DND-41 (cell line): ENCODE measurements around the gene WDR4.

ENCODE experiments used
- ATAC-seq: fragments of 200-7000 bp; cut with Tn5 transposase; 3 replicates; pipeline ENCODE4 v1.9.1; 2021; ENCODE audit warnings: low read depth; ENCODE audit not compliant: insufficient read depth
- DNase-seq: peaks from one replicate; pipeline ENCODE4 v3.0.0-alpha.2; 2020
- H2AFZ ChIP-seq: 2 replicates; pipeline ENCODE4 v1.6.0; 2012; ENCODE audit warnings: low read depth, low read length
- H3K27ac ChIP-seq: 2 replicates; pipeline ENCODE4 v1.5.1; 2012; ENCODE audit warnings: low read length, inconsistent platforms
- H3K27me3 ChIP-seq: fragments of 200-600 bp; sonication (generic); 2 replicates; pipeline ENCODE4 v1.6.0; 2012; ENCODE audit warnings: low read length, mild to moderate bottlenecking, inconsistent platforms; ENCODE audit not compliant: insufficient read depth, poor library complexity
- H3K36me3 ChIP-seq: 2 replicates; pipeline ENCODE4 v1.5.1; 2012; ENCODE audit warnings: low read length, inconsistent platforms; ENCODE audit not compliant: insufficient read depth
- H3K4me1 ChIP-seq: 2 replicates; pipeline ENCODE4 v1.5.1; 2012; ENCODE audit warnings: mild to moderate bottlenecking, low read length; ENCODE audit not compliant: insufficient read depth
- H3K4me2 ChIP-seq: 2 replicates; pipeline ENCODE4 v1.6.0; 2012; ENCODE audit warnings: mild to moderate bottlenecking, moderate library complexity, low read length, inconsistent platforms; ENCODE audit not compliant: insufficient read depth
- H3K4me3 ChIP-seq, 2 experiments: fragments of 200-600 bp in 1 of 2; shearing (Covaris generic) in 1 of 2; 2 replicates each; pipeline ENCODE4 v1.5.1; 2012 to 2016; ENCODE audit warnings: inconsistent platforms in 2 of 2, low read length in 2 of 2, mild to moderate bottlenecking in 2 of 2, low read depth in 1 of 2, moderate library complexity in 1 of 2
- H3K79me2 ChIP-seq: 2 replicates; pipeline ENCODE4 v1.6.0; 2012; ENCODE audit warnings: low read length, inconsistent platforms; ENCODE audit not compliant: insufficient read depth
- H3K9ac ChIP-seq: 2 replicates; pipeline ENCODE4 v1.6.0; 2012; ENCODE audit warnings: low read depth, mild to moderate bottlenecking, inconsistent platforms, low read length, moderate library complexity
- H3K9me3 ChIP-seq: 2 replicates; pipeline ENCODE4 v1.5.1; 2012; ENCODE audit warnings: low read length, moderate library complexity, mild to moderate bottlenecking, inconsistent platforms; ENCODE audit not compliant: insufficient read depth, severe bottlenecking
- H4K20me1 ChIP-seq: 2 replicates; pipeline ENCODE4 v1.6.0; 2012; ENCODE audit warnings: low read length; ENCODE audit not compliant: insufficient read depth
- EZH2 ChIP-seq: IDR thresholded peaks from 3 replicates; pipeline ENCODE4 v1.6.1; 2012; ENCODE audit warnings: borderline replicate concordance, low read depth, mild to moderate bottlenecking, moderate library complexity, low read length, inconsistent platforms; ENCODE audit not compliant: severe bottlenecking
- TF ChIP-seq, protein P1 (sequence below): IDR thresholded peaks from 2 replicates; pipeline ENCODE4 v1.5.1; 2012; ENCODE audit warnings: borderline replicate concordance, low read length, moderate library complexity, mild to moderate bottlenecking; ENCODE audit not compliant: poor library complexity, severe bottlenecking; ENCODE audit errors: extremely low read depth

WDR4 gene

DNA sequence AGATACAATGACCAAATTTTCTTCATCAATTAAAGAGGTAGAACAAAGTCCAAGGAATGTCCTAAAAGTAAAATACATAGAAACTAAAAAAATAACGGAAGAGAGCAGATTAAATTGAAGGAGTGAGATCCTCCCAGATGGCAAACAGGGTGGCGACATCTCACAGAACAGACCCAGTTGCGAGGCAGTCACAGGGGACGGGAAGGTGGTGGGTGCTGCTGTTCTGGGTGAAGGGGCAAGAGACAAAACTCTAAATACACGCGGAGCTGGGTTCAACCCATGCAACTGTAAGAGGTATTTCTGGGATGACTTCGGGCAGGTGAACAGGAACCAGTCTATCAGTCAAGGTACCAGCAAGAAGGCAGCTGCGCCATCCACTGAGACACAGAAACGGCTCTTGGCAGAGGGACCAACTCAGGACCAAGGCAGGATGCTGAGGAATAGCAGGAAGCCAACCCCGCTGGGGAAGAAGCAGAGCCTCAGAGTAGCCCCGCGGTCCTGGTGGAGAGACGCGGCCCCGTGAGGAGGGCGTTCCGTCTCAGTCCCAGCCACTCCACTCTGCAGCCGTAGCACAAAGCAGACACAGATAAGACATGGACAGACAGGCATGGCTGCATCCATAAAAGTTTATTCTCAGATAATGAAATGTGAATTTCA lies 32.2 kb downstream of the WDR4 start:
- peaks cover 78% of the 10 kb centered on the region for H4K20me1 ChIP-seq

GRCh38 chr21:42846221-42846620 lies 33.1 kb downstream of the WDR4 start:
- H3K27ac ChIP-seq = no peak overlapping the region
- no peak overlapping the region for H3K9ac ChIP-seq
- H3K36me3 ChIP-seq = peaks cover 90% of the 10 kb centered on the region
- H3K9me3 ChIP-seq = no peaks in the 10 kb centered on the region
- DNase-seq (no peak), ATAC-seq (no peak)
- no peaks in the 10 kb centered on the region for H3K27me3 ChIP-seq
- peaks cover 71% of the 10 kb centered on the region for H4K20me1 ChIP-seq
- H3K79me2 ChIP-seq = peaks cover 45% of the 10 kb centered on the region
- H3K4me2 ChIP-seq = no peak overlapping the region
- no peak overlapping the region for H3K4me3 ChIP-seq
- H3K4me1 ChIP-seq = no peaks in the 10 kb centered on the region
- TF ChIP-seq, protein P1, sequence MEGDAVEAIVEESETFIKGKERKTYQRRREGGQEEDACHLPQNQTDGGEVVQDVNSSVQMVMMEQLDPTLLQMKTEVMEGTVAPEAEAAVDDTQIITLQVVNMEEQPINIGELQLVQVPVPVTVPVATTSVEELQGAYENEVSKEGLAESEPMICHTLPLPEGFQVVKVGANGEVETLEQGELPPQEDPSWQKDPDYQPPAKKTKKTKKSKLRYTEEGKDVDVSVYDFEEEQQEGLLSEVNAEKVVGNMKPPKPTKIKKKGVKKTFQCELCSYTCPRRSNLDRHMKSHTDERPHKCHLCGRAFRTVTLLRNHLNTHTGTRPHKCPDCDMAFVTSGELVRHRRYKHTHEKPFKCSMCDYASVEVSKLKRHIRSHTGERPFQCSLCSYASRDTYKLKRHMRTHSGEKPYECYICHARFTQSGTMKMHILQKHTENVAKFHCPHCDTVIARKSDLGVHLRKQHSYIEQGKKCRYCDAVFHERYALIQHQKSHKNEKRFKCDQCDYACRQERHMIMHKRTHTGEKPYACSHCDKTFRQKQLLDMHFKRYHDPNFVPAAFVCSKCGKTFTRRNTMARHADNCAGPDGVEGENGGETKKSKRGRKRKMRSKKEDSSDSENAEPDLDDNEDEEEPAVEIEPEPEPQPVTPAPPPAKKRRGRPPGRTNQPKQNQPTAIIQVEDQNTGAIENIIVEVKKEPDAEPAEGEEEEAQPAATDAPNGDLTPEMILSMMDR = no peak
- no peak for TF ChIP-seq EZH2
- H2AFZ ChIP-seq = no peak overlapping the region

More for the DNA sequence above, 32.2 kb downstream of the WDR4 start:
- Histone ChIP-seq H3K9ac (no peak overlapping the region), H3K79me2 (peaks cover 47% of the 10 kb centered on the region), H3K27me3 (no peaks in the 10 kb centered on the region), H3K9me3 (no peaks in the 10 kb centered on the region), H3K36me3 (peaks cover 90% of the 10 kb centered on the region), H2AFZ (no peak overlapping the region), H3K27ac (no peak overlapping the region), H3K4me1 (no peaks in the 10 kb centered on the region), H3K4me2 (no peak overlapping the region), H3K4me3 (no peak overlapping the region)
- no peak; the same call in 2 of the 3 replicates for ATAC-seq
- TF ChIP-seq EZH2 = no peak
- TF ChIP-seq, protein P1 = no peak
- no peak for DNase-seq

DNA sequence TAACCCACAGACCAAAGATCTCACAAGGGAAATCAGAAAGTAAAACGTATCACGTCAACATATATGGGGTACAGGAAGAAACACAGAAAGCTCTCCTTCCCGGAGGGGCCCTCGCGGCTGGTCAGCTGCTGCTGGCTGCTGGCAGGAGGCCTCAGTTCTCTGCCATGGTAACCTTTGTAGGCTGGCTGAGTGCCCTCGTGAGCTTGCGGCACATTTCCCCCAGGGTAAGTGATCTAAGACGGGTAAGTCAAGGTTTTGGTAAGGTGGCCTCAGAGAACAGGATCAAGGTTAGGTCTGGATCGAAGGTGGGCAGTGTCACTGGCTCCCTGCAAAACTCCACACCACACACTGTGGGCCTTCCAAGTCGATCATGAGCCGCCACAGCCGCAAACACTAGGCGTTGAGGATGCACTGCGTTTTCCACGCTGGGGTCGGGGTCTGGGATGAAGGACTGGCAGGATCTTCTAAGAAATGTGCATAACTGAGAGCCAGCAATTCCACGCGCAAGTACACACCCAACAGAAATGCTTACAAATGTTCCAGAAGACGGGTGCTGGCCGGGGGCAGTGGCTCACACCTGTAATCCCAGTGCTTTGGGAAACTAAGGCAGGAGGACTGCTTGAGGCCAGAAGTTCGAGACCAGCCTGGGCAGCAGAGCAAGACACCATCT lies 33.9 kb downstream of the WDR4 start:
- H3K79me2 ChIP-seq = peaks cover 38% of the 10 kb centered on the region
- no peak for ATAC-seq
- H3K4me2 ChIP-seq = no peak overlapping the region
- no peaks in the 10 kb centered on the region for H3K9me3 ChIP-seq
- H3K4me3 ChIP-seq = no peak overlapping the region
- no peak for TF ChIP-seq EZH2
- TF ChIP-seq, protein P1 = no peak
- peaks cover 71% of the 10 kb centered on the region for H4K20me1 ChIP-seq
- H3K27ac ChIP-seq = no peak overlapping the region
- no peak for DNase-seq
- no peak overlapping the region for H3K9ac ChIP-seq
- no peaks in the 10 kb centered on the region for H3K27me3 ChIP-seq
- H2AFZ ChIP-seq = no peak overlapping the region
- peaks cover 90% of the 10 kb centered on the region for H3K36me3 ChIP-seq
- no peaks in the 10 kb centered on the region for H3K4me1 ChIP-seq
